HG03469 (cell line): ENCODE measurements around the gene C3orf49.

Experiments used
- ATAC-seq: cut with Tn5 transposase; IDR thresholded peaks from one replicate; pipeline ENCODE4 v1.9.1; 2021; ENCODE audit warnings: mild to moderate bottlenecking, moderate library complexity, moderate number of reproducible peaks; ENCODE audit not compliant: unreplicated experiment

Gene C3orf49

DNA sequence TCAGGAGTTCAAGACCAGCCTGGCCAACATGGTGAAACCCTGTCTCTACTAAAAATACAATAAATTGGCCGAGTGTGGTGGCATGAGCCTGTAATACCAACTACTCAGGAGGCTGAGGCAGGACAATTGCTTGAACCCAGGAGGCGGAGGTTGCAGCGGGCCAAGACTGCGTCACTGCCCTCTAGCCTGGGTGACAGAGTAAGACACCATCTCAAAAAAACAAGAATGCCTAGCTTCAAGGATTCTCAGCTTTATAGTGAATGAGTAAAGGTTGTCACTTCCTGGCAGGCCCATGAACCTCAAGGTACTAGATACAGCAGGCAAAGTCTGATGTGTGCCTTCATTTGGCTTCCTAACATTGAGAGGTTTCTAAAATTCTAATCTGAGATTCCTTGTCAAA lies 30.1 kb downstream of the C3orf49 start:
- no peak for ATAC-seq

DNA sequence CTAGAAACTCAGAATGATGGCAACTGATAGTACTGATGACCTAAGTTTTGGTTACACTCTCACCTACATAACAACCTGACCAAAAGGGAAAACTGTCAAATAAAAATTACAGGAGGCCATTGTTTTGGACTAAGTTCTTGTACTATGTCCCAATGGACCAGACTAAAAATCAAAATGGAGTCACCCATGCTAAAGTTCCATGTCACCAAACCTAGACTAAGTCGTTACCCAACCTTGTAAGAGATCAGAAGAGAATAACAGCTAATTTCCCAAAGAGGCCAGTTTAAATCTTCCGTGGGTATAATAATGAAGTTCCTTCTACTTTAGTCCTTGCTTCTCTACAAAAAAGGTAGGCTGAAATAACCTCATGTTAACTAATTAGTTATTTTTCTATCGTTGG lies 32.2 kb downstream of the C3orf49 start:
- ATAC-seq: no peak

DNA sequence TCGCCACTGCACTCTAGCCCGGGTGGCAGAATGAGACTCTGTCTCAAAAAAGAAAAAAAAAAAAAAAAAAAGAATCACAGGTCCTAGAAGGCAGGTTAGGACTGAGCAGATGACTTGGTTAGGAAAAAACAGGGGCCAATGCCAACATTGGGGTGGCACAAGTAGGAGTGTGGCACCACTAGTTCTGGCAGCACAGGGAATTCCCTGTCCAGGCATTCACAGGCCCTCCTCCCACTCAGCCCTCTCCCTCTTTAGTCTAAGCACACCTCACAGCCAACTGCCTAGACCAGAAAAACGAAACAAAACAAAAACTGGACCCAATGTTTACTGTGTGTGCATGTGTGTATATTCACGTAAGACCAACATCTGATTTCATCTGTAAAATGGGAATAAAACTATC lies 34.0 kb downstream of the C3orf49 start:
- ATAC-seq: no peak

DNA sequence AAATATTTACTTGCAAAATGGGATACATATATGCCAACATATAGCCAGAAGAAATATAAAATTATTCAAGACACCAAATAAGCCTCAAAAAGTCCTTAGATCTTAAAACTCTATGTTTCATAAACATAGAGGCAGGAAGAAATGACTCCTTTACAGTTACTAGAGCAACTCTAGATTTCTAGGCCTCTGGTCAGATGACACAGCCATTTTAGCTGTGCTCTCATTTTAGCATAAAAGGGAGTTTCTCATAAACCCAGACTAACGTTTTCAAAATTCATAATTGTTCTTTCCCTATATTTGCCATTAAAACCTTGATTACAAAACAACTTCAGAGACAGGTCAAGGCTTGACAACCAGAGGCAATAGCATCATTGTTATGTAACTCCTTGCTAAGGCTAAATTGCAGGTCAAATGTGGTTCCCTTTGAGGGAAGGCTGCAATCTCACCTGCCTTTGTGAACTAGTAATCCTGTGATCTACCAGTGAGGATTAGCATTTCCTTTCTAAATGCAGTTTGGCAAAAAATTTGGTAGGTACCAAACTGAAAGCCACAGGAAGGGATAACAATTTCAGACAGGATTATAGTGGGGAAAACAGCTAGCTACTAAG lies 36.3 kb downstream of the C3orf49 start:
- ATAC-seq: no peak

DNA sequence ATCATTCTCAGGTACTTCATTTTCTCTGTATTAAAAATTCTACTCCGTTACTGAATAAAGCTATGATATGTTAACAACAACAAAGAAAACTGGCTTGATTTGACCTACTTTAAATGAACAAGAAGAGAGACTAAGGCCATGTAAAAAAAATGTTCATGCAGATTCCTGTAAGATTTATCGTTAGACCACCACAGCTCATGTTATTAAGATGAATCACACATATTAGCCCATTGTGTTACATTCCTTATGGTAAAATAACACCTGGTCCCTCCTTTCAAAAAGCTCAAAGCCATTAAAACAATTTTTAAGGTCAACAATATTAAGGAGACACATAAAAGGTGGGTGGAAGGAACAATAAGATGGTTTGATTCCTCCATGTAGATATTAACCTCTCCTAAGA lies 38.2 kb downstream of the C3orf49 start:
- no peak for ATAC-seq

DNA sequence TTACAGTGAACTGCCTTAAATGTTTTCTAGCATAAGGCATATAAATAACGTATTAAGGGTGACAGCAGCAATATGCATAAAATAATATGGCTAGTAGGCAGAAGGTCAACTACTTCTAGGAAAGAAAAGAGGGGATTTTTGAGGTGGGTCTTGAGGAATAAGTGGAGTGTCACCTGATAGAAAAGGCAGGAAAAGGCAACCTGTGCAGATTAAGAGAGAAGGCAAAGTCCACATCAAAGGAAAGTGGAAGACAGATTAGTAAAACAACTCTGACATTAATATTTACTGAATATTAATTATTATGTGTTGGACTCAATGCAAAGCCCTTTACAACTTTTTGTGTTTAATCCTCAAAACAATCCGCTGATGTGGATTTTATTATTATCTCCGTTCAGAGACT lies 41.7 kb downstream of the C3orf49 start:
- no peak for ATAC-seq

DNA sequence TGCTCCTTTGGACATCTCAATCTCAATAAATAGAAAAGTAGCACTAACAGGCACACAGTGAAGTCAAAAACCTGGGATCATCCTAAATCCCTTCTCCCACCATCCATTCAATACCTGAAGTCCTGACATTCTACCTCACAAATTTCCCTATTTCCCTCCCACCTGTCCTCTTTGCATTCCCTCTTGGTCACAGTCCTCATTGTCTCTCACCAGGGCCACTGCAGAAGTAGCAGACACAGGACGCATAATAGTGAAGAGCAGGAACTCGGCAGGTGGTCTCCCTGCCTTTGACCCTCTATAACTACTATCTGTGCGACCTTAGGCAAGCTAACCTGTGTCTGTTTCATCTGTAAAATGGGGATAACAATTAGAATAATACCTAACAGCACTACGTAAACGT lies 42.2 kb downstream of the C3orf49 start:
- no peak for ATAC-seq

DNA sequence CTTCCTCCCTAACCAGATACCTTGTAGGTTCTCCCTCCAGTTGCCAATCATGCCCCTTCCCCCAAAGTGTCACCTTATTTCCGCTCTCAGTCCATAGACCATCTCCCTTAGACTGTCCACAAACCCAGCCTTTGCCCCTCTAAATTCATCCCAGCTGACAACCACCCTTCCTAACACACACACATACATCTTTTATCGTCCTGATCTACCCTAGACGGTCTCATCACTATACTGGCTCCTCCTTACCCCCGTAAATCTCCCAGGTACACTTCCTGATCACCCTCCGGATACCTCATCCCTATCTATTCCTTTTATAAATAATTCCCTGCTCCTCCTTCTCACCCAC lies 43.7 kb downstream of the C3orf49 start:
- ATAC-seq: no peak

DNA sequence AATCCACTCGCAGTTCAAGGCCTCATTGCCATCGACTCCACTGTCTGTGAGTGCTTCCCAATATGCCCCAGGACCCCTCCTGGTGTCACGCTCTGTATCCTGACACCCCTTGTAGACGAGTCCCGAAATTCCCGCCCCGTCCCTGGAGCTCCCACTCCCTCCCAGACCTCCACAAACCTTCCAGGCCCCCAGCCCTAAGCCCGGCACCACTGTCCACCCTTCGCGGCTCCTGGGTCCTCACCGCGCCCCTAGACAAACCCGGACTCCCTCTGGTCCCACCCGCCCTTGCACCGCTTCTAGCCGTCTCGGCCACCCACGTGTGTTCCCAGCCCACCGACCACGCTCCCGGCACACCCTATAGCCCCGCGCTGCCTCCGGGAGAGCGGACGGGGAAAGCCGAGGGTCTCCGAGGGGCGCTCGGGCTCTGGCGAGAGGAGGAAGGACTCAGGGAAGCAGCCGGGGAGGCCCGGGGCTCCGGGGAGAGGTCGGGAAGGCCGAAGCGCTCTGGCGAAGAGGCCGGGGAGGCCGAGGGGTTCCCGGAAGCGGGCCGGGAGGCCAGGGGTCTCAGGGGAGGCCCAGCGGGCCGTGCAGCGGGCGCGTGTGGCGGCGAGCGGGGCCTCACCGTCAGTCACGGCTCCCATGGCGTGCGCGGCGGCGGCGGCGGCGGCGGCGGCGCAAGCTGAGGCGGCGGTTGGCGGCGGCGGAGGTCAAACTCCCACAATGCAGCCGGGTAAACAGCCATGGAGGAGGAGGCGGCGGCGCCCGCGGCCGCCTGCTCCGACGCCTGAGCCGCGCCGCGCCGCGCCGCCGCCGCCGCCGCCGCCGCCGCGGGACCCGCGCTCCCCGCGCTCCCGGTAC lies 44.3 kb downstream of the C3orf49 start, which contains the start of the genes ATXN7 and THOC7:
TSS of gene ATXN7 (plus strand) at position 718 of the 858 bp plus-strand sequence. CDS start 48,732 bp downstream, outside the sequence.
TSS of gene THOC7 (minus strand) at position 656 of the 858 bp plus-strand sequence. CDS start at position 641, 15 bp downstream.
- peak; percentile 54 for ATAC-seq

DNA sequence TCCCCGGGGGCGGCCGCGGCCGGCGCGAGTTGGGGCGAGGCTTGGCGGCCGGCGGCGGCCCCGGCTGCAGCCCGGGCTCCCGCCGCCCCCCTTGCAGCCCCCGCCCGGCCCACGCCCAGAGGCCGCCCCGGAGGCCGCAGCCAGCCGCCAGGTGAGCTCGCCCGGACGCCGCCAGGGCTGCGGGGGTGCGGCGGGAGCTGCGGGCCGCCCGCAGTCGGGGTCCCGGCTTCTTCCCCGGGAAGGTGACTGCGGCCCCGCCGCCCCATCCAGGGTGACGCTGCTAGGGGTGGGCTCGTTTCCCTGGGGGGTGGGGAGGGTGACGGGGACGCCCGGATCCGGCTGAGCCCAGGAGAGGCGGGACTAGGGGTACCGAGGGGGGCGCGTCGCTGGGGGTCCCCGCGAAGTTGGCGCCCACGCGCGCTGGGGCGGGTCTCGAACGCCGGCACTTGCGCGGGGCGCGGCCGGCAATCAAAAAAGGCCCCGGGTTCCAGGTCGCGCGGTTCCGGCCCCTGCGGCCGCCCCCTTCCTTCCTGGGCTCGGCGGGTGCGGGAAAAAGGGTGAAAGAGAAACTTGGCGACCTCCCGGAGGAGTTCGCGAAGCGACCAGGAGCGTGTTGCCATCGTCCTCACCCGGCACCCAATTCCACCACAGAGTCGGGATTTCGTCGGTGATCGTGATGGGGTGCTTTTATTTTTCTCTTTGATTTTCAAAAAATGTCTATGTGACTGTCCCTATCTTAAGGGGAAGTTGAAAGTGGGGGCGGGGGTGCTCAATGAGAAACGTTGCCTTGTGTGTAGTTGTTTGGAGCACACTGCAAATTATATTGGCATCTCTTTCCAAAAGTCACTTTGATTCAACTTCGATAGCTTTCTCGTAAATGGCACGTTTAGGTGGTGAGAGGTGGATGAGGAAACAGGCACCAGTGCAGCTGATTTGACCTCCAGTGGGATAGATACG lies 45.2 kb downstream of the C3orf49 start:
- ATAC-seq: peak; percentile 27

DNA sequence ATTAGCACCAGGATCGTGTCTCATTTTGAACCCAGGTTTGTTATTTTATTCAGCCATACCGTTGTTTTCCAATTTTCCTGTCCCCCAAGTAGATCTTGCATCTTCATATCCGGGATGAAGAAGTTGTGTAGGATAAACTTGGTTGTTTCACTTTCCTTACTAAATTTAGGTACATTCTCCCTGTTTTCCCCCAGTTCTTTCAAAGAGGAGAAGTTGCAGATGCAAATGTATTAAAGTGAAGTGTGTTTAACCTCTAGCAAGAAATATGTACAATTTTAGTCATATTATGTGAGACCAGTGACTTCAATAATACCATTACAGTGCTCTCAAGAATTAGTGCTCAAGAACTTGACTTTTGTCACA lies 45.8 kb downstream of the C3orf49 start:
- ATAC-seq: no peak

DNA sequence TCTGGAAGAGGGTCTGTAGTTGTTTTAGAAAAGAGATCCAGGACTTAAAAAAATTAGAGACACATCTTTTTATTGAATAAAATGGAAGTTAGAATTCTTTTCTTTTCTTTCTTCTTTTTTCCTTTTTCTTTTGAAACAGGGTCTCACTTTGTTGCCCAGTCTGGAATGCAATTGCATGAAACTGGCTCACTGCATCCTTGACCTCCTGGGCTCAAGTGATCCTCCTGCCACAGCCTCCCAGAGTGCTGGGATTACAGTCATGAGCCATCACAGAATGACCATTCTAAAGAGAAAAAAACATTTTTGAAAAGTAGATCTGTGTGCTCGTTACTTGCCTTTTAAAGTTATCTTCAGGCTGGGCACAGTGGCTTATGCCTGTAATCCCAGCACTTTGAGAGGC lies 48.1 kb downstream of the C3orf49 start:
- no peak for ATAC-seq

DNA sequence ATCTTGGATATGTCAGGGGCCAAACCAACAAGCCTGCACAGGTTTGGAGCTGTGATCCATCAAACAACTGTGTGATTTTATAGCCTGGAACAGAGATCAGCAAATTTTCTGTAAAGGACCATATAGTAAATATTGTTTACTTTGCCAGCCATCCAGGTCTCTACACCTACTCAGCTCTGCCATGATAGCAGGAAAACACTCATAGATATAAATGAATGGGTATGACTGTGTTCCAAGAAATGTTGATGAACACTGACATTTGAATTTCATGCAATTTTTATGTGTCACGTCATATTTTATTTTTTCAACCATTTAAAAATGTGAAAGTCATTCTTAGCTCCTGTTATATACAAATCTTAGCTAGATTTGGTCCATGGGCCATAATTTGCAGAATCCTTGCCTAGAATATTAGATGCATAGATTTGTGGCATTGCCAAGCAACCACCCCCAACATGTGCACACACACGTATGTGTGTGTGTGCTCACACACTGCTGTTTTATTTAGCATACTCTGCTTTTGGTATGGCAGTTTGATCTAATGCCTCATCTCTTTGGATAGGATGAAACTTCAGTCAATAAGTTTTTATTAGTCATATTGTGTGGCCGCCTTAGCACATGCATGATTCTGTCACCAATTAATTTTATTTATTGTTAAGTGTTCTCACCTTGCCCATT lies 51.0 kb downstream of the C3orf49 start:
- ATAC-seq: no peak

DNA sequence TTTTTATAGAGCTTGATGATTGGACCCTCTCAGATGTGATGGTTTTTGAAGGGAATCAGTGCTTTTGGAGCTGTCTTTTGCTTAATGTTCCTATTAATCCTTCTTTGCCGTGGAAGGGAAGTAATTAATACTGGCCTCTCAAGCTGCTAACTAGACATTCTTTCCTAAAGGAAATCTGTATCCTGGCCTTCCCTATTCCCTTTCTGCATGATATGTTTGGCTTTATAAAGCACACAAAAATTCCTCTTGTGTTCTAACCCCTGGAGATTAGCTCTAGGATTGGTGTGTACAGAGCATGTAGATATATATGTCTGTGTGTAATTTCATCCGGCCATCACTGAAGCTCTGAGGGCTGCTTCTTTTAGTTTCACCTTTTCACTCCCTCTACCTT lies 51.5 kb downstream of the C3orf49 start:
- no peak for ATAC-seq

DNA sequence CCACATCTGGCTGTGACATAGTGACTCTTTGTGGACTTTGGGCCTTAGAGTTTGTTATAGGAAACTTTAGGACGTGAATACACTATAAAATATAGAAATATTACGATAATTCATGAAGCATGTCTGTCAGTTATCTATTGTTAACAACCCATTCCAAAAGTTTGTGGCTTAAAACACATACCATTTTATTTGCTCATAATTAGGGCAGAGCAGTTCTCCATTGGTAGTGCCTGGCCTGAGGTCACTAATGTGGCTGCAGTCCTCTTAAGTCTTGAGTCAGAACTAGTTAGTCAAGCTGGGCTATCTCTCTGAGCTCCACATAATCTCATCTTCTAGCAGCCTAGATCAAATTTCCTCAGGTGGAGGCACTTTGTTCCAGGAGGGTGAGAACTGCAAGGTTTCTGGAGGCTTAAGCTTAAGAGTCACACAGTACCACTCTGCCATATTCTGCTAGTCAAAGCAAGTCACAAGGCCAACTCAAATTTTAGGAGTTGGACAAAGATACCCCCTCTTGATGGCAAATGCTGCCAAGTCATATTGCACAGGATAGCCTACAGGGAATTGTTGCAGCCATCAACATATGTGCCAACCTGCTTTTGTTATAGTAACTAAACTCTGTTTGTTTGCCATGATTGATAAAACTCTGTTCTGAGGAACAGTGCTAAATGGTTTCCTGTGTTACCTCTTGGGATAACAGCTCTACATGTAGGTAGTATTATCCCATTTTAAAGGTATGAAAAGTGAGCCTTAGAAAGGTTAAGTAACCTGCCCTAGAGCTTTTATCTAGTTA lies 53.2 kb downstream of the C3orf49 start:
- ATAC-seq: no peak

DNA sequence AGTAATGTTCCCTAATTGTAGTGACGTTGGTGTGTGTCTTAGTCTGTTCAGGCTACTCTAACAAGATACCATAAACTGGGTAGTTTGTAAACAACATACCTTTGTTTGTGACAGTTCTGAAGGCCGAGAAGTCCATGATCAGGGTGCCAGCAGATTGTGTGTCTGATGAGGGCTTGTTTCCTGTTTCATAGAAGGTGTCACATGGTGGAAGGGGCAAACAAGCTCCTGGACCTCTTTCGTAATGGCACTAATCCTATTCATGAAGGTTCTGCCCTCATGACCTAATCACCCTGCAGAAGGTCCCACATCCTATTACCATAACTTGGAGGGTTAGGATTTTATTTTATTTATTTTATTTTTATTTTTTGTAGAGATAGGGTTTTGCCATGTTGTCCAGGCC lies 55.7 kb downstream of the C3orf49 start:
- no peak for ATAC-seq

DNA sequence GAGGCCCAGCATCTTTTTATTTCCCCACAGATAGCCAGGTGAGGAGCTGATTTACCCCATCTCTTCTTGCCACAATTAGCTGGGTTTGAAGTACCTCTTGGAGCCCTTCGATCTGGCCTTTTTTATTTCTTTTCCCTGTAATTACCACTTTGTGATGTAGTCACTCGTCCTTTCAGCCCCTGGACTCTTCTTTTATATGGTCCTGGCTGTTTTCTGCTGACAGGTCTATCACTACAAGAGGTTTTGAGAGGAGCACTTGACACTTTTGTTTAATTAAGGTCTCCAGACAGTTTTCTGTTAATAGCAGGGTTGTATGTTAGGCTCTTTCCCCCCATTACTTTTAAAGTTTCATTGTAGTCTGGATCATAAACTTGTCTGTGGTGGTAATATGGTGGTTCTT lies 56.4 kb downstream of the C3orf49 start:
- no peak for ATAC-seq

DNA sequence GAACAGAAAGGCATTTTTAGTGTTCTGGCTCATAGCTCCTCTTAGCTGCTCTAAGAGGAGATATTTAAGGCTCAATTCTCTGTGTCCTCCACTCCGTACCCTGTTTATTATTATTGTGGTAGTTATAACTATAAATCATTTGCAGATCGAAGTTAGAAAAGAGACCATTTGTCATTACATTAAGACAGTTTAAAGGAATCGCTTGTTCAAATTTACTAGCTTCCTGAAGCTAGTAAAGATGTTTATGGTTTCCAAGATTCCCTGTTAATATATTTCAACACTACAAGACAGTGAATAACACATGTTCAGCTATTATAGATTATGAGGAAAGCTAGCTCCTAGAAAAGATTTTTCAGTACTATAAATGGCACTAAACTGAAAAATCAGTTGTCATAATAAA lies 57.2 kb downstream of the C3orf49 start:
- no peak for ATAC-seq

DNA sequence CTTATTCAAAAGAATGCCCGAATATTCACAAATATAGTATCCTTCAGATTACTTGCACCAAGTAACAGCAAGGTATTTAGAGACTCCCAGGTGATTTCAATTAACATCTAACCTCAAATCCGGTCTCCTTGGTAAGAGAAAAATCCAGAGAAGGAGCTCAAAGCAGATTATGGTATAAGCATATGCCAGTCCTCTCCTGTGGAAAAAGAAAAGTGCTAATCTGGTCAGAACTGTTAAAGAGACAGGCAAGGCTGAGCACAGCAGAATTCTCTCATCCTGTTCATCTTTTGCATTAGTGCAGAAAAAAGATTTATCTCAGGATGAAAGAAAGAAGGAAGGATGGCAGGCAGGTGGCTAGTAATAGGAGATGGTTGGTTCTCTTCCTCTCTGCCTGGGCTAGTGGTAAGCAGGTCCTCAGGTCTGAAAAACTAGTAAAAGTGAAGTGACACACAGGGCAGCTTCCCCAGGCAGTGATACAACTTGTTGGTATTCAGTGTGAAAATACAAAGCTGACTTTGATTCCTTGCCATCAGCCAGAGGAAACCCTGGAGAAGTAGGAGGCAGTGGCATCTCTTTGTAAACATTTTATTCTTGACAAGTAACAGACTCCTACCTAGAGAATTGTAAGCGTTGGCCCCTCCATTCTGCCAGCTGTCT lies 58.8 kb downstream of the C3orf49 start:
- ATAC-seq: no peak
